NCI-H2081 treated with DMSO at 0.1 percent for 48 hours (cell line): ENCODE results near the gene RBM26.
A peak's percentile ranks its signal among the peaks of the same experiment; 100 is the strongest.

Experiments
- DNase-seq: peaks from one replicate; lab custom pipeline; 2025; lab: John Stamatoyannopoulos, UW

RBM26 gene

GRCh38 chr13:79419365-79419764 lies 13.3 kb upstream of the RBM26 start:
- DNase-seq: no peak

- DNase-seq: no peak
Observed at GRCh38 chr13:79417741-79418140, 11.7 kb upstream of the RBM26 start.

GRCh38 chr13:79413521-79413920 lies 7.5 kb upstream of the RBM26 start:
- DNase-seq: no peak

- DNase-seq: no peak
Observed at GRCh38 chr13:79409828-79410227, 3.8 kb upstream of the RBM26 start.

- no peak for DNase-seq
Observed at GRCh38 chr13:79407349-79407979, 1.4 kb upstream of the RBM26 start.

GRCh38 chr13:79406597-79406908 lies 498 bp upstream of the RBM26 start:
- DNase-seq: no peak

GRCh38 chr13:79405501-79405830 lies 589 bp downstream of the RBM26 start:
- no peak for DNase-seq

GRCh38 chr13:79404985-79405384 lies 1.1 kb downstream of the RBM26 start:
- no peak for DNase-seq

- no peak for DNase-seq
Observed at GRCh38 chr13:79404361-79404760, 1.7 kb downstream of the RBM26 start.

- no peak for DNase-seq
Observed at GRCh38 chr13:79403113-79403512, 2.9 kb downstream of the RBM26 start.

GRCh38 chr13:79402679-79403078 lies 3.4 kb downstream of the RBM26 start:
- no peak for DNase-seq

- no peak for DNase-seq
Observed at GRCh38 chr13:79402074-79402635, 3.9 kb downstream of the RBM26 start.

- DNase-seq: no peak
Observed at GRCh38 chr13:79401259-79402070, 4.6 kb downstream of the RBM26 start.

- no peak for DNase-seq
Observed at GRCh38 chr13:79398915-79399314, 7.1 kb downstream of the RBM26 start.

GRCh38 chr13:79398127-79398526 lies 7.9 kb downstream of the RBM26 start:
- no peak for DNase-seq

GRCh38 chr13:79395881-79396280 lies 10.2 kb downstream of the RBM26 start:
- no peak for DNase-seq

GRCh38 chr13:79393564-79394249 lies 12.3 kb downstream of the RBM26 start:
- DNase-seq: peak; percentile 52

GRCh38 chr13:79392882-79393563 lies 13.0 kb downstream of the RBM26 start:
- no peak for DNase-seq

GRCh38 chr13:79389026-79389425 lies 17.0 kb downstream of the RBM26 start:
- no peak for DNase-seq

- DNase-seq: no peak
Observed at GRCh38 chr13:79387853-79388252, 18.2 kb downstream of the RBM26 start.

- DNase-seq: no peak
Observed at GRCh38 chr13:79386125-79386826, 19.8 kb downstream of the RBM26 start.

- DNase-seq: no peak
Observed at GRCh38 chr13:79385694-79386093, 20.4 kb downstream of the RBM26 start.
